Sigmoid colon (tissue), 7 donors: ENCODE measurements around the gene ZNF644. TPM values are rescaled to one million over a fixed set of nuclear protein-coding genes. Genes with fewer than 3 reads are reported as not detected.

ENCODE experiments used
- DNase-seq: peaks from one replicate; pipeline ENCODE4 v3.0.0-alpha.2; 2019
- H3K27ac ChIP-seq, 4 donors: fragments of 200-600 bp; sonication (generic); one replicate each; pipeline ENCODE4 v1.5.1; 2016 to 2019; ENCODE audit warnings: mild to moderate bottlenecking in 1 of 4
- H3K27me3 ChIP-seq, 3 donors: fragments of 200-600 bp; sonication (generic); one replicate each; pipeline ENCODE4 v1.5.1; 2019; ENCODE audit warnings: mild to moderate bottlenecking in 1 of 3
- H3K36me3 ChIP-seq, 4 donors: fragments of 200-600 bp; sonication (generic); one replicate each; pipeline ENCODE4 v1.5.1; 2016 to 2019
- H3K4me1 ChIP-seq, 4 donors: fragments of 200-600 bp; sonication (generic); one replicate each; pipeline ENCODE4 v1.5.1; 2017 to 2019
- H3K4me3 ChIP-seq, 4 donors: fragments of 200-600 bp; sonication (generic); one replicate each; pipeline ENCODE4 v1.5.1; 2017 to 2019; ENCODE audit warnings: mild to moderate bottlenecking in 2 of 4, moderate library complexity in 1 of 4
- H3K9me3 ChIP-seq, 4 donors: fragments of 200-600 bp in 3 of 4; sonication (generic) in 3 of 4; one replicate each; pipeline versions ENCODE4 v1.5.1 to v1.6.1; 2013 to 2019
- CTCF ChIP-seq, 4 experiments: fragments of 450-650 bp in 3 of 4; fragments of 200-600 bp in 1 of 4; IDR thresholded peaks; one replicate each; pipeline ENCODE4 v1.5.1; 2016 to 2019; ENCODE audit warnings: antibody characterized with exemption in 4 of 4, mild to moderate bottlenecking in 3 of 4, moderate library complexity in 2 of 4
- EP300 ChIP-seq, 4 donors: sonication (generic); formaldehyde crosslinking; IDR thresholded peaks; one replicate each; pipeline ENCODE4 v1.6.1; 2017; ENCODE audit warnings: antibody characterized with exemption in 4 of 4
- POLR2A ChIP-seq, 2 donors: fragments of 450-650 bp; IDR thresholded peaks; one replicate each; pipeline ENCODE4 v1.6.1; 2016; ENCODE audit warnings: antibody characterized with exemption in 2 of 2, mild to moderate bottlenecking in 2 of 2, moderate library complexity in 2 of 2
- POLR2AphosphoS5 ChIP-seq, 4 donors: sonication (generic); formaldehyde crosslinking; IDR thresholded peaks; one replicate each; pipeline ENCODE4 v1.6.1; 2017; ENCODE audit warnings: antibody characterized with exemption in 4 of 4
- WGBS, 2 donors: extraction: QIAGEN DNeasy Blood & Tissue Kit; methylation state at CpG; one replicate each; pipeline ENCODE4 v1.1.7; 2013; 5-methylcytosine and 5-hydroxymethylcytosine counted together
- intact Hi-C: fragments of 100-400 bp; cut with DNase I; formaldehyde crosslinking; loops from one replicate; pipeline ENCODE4 v1.15.1; 2023
- polyA plus RNA-seq, 3 donors: library from polyadenylated mRNA; stranded (reverse); fragments of 200-250 nt; gene quantifications; one replicate each; pipeline ENCODE4 v1.2.3, GENCODE V29; 2013
- total RNA-seq, 4 donors: library from RNA; depleted of rRNA; stranded (reverse); fragments of >200 nt; gene quantifications; one replicate each; pipeline ENCODE4 v1.1.0, GENCODE V29; 2016
- donor health status: healthy with polysubstance abuse.
- donor health status: Bipolar disorder and iron deficiency.
- donor health status: healthy.

Gene ZNF644
- total and polyA plus RNA-seq, 7 donors = 17.4 to 74.2 (median 55.1) TPM

GRCh38 chr1:91005285-91005684, 16.6 kb downstream of the ZNF644 start:
- no peaks in the 10 kb centered on the region for H3K36me3 ChIP-seq
- 34 to 74% methylated on average over 1 of the region's 1 CpG for WGBS, 2 donors
- H3K9me3 ChIP-seq = no peaks in the 10 kb centered on the region
- H3K4me3 ChIP-seq = no peak overlapping the region
- H3K27ac ChIP-seq = no peak overlapping the region
- H3K27me3 ChIP-seq = no peaks in the 10 kb centered on the region
- TF ChIP-seq CTCF (IDR thresholded peaks at IDR 0.05) (no peak), POLR2A (IDR thresholded peaks at IDR 0.05) (no peak), EP300 (IDR thresholded peaks at IDR 0.05) (no peak), POLR2AphosphoS5 (IDR thresholded peaks at IDR 0.05) (no peak)
- intact Hi-C loops = no loop called here
- peaks cover 0 to 19% (median 3%) of the 10 kb centered on the region in 4 donors for H3K4me1 ChIP-seq
- no peak for DNase-seq

- DNase-seq = no peak
- Histone ChIP-seq H3K4me3 (no peak overlapping the region), H3K27me3 (no peaks in the 10 kb centered on the region), H3K36me3 (no peaks in the 10 kb centered on the region), H3K4me1 (peaks cover 0 to 12% (median 0%) of the 10 kb centered on the region in 4 donors), H3K9me3 (no peaks in the 10 kb centered on the region), H3K27ac (no peak overlapping the region)
- 94 to 96% methylated on average over 2 of the region's 2 CpGs for WGBS, 2 donors
- intact Hi-C loops = no loop called here
- TF ChIP-seq EP300 (IDR thresholded peaks at IDR 0.05) (no peak), POLR2AphosphoS5 (IDR thresholded peaks at IDR 0.05) (no peak), POLR2A (IDR thresholded peaks at IDR 0.05) (no peak), CTCF (IDR thresholded peaks at IDR 0.05) (no peak)
Observed at GRCh38 chr1:91004145-91004544, 17.7 kb downstream of the ZNF644 start.

GRCh38 chr1:90996742-90997413, 25.0 kb downstream of the ZNF644 start:
- Histone ChIP-seq H3K4me3 (no peak overlapping the region), H3K36me3 (no peaks in the 10 kb centered on the region), H3K4me1 (peaks cover 0 to 24% (median 14%) of the 10 kb centered on the region in 4 donors), H3K9me3 (no peaks in the 10 kb centered on the region), H3K27me3 (no peaks in the 10 kb centered on the region), H3K27ac (no peak overlapping the region)
- WGBS, 2 donors = 84 to 88% methylated on average over 2 of the region's 2 CpGs
- no peak for TF ChIP-seq EP300 (IDR thresholded peaks at IDR 0.05)
- no peak for TF ChIP-seq POLR2AphosphoS5 (IDR thresholded peaks at IDR 0.05)
- no peak for TF ChIP-seq CTCF (IDR thresholded peaks at IDR 0.05)
- no peak for TF ChIP-seq POLR2A (IDR thresholded peaks at IDR 0.05)
- intact Hi-C loops = no loop called here
- DNase-seq = no peak

GRCh38 chr1:90995311-90995894, 26.4 kb downstream of the ZNF644 start:
- TF ChIP-seq EP300 (IDR thresholded peaks at IDR 0.05) (no peak), POLR2A (IDR thresholded peaks at IDR 0.05) (no peak), POLR2AphosphoS5 (IDR thresholded peaks at IDR 0.05) (no peak), CTCF (IDR thresholded peaks at IDR 0.05) (no peak)
- no peak overlapping the region for H3K27ac ChIP-seq
- no peaks in the 10 kb centered on the region for H3K36me3 ChIP-seq
- DNase-seq = no peak
- peaks cover 0 to 24% (median 15%) of the 10 kb centered on the region in 4 donors for H3K4me1 ChIP-seq
- H3K4me3 ChIP-seq = no peak overlapping the region
- no peaks in the 10 kb centered on the region for H3K27me3 ChIP-seq
- H3K9me3 ChIP-seq = no peaks in the 10 kb centered on the region
- intact Hi-C loops = no loop called here
